Stimulated activated naive CD4-positive, alpha-beta T cell treated with Interleukin-2 at 50 U/mL for 16 hours (primary cell): ENCODE results near the gene POU3F1.
A peak's percentile ranks its signal among the peaks of the same experiment; 100 is the strongest.

ENCODE experiments used
- DNase-seq: peaks from one replicate; lab custom pipeline; 2025; lab: John Stamatoyannopoulos, UW

The POU3F1 gene

GRCh38 chr1:38028105-38028591 lies 18.4 kb downstream of the POU3F1 start:
- peak; percentile 80 for DNase-seq

GRCh38 chr1:38027201-38028104 lies 19.1 kb downstream of the POU3F1 start:
- no peak for DNase-seq

DNA sequence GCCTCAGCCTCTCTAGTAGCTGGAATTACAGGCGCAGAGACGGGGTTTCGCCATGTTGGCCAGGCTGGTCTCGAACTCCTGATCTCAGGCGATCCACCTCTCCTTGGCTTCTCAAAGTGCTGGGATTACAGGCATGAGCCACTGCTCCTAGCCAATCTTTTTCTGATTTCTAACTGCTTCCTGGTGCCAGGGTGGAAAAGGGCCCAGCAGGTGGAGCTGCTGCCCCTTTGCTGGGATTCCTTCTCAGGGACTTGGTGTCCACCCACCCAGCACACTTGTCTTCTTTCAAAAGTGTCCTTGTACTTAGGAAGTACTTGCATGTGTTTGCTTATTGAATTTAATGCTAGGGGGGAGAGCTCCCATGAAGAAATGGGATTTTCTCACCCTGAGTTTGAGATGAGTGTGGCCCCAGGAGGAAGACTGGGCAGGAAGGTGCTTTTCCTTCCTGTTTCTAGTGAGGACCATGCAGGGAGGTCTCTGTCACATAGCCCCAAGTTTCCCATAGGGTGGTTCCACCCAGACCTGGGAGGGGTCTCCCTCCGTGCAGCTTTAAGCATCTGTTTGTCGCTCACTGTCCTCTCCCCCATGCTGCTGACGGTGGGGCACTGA lies 19.9 kb downstream of the POU3F1 start:
- peak; percentile 50 for DNase-seq

GRCh38 chr1:38025664-38026063 lies 20.9 kb downstream of the POU3F1 start:
- no peak for DNase-seq

GRCh38 chr1:38025233-38025632 lies 21.4 kb downstream of the POU3F1 start:
- no peak for DNase-seq

DNA sequence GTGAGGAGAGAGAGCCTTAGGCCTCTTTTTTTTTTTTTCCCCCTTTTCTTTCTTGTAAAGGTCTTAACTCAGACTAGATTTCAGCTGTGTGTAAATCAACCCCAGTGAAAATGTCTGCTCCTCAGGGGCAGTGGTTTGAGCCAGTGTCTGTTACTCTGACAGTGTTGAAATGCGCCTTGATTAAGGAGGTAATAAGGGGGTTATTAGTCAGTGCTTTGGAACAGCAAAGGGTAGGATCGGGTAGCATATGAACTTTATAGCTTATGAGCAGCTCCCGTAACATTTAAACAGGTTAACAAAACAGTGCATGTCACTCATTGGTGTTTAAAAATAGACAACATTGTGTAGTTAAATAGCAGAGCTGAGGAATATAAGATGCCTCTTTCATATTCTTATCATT lies 23.8 kb downstream of the POU3F1 start:
- no peak for DNase-seq

DNA sequence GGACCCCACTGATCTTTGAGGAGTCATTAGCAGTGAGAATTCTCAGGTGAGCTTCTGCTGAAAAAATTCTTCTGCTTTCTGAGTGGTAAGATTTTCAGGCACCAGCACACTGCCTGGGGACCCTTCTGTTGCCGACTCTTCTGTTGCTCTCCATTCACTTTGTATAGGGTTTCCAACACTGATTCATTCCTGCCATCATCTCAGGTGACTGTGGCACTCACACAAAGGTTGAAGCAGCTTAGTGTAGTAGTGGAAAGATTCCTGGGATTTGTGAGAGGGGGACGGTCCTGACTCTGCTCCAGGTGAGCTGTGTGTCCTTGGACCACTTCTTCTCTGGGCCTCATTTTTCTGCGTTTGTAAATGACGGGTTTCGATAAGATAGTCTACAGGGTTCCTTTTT lies 24.6 kb downstream of the POU3F1 start:
- no peak for DNase-seq

GRCh38 chr1:38020396-38020795 lies 26.2 kb downstream of the POU3F1 start:
- no peak for DNase-seq

- no peak for DNase-seq
These were observed 27.7 kb downstream of the POU3F1 start for GRCh38 chr1:38018864-38019343.

- DNase-seq, result no peak
These were observed 30.4 kb downstream of the POU3F1 start for GRCh38 chr1:38015978-38016725.

GRCh38 chr1:38014724-38015424 lies 31.7 kb downstream of the POU3F1 start:
- DNase-seq, result no peak

- DNase-seq, result no peak
These were observed 32.4 kb downstream of the POU3F1 start for GRCh38 chr1:38014171-38014570.

DNA sequence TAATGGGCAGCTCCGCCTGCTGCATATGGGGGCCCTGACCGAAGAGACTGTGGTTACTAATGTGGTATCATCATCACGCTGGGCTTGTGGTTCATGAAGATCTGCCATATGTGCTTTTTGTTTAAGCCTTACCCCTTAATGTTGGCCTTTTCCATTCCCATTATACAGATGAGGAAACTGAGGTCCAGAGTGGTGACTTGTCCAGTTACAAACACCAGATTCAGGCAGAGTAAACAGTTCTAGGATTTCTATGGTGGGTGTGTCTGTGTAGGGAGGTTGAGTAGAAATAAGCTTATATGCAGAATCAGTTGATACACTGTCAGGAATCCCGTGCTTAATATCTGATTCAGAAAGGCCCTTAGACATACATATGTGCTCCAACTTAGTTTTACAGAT lies 33.4 kb downstream of the POU3F1 start:
- DNase-seq, result no peak

DNA sequence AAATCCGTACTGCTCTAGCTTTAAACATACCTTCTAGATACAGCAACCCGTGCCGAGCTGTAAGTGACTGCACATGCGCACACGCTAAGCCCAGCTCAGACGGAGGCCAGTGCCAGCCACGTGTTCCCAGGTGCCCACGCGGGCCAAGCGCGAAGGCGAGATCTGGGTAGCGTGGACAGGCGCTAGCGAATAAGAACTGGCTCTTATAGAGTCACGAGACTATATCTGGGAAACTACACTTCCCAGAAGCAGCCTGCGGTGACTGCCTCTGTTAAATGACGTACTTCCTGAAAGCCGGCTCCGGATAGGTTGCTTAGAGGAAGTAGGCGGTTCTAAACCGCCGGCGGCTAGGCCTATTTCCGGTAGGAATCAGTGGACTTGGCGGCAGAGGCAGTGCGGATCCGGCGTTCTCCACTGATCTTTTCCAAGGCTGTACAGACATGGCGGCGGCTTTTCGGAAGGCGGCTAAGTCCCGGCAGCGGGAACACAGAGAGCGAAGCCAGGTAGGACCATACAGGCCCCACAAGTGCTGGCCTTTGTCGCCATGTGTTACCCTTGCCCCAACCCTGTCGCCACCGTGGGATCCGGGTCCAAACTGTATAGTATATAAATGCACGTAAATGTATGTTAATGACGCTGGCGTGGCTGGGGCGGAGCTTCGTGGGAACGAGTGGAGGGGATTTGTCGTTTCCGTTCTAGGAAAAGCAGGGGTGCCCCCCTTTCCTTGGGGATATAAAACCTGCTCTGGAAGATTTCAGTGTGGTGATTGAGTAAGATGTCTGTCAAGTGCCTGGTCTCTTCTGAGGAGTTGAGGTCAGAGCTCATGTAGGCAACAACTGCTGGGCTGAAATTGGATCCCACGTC lies 34.0 kb downstream of the POU3F1 start, which contains the start of gene UTP11:
TSS of gene UTP11 (plus strand) at position 372 of the 864 bp plus-strand sequence. CDS start at position 441, 69 bp downstream.
- DNase-seq, result peak; percentile 92

DNA sequence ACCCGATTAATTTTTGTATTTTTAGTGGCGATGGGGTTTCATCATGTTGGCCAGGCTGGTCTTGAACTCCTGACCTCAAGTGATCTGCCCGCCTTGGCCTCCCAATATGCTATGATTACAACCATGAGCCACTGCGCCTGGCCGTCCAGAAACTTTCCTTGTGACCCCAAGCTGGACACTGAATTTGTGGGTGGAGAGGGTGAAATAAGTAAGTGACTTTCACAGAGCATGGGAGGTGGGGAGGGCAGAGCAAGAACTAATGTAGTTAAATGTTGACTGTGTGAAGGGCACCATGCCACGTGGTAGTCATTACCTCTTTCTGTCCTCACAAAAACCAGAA lies 36.8 kb downstream of the POU3F1 start:
- no peak for DNase-seq

GRCh38 chr1:38009088-38009840 lies 37.3 kb downstream of the POU3F1 start:
- DNase-seq, result peak; percentile 47

GRCh38 chr1:38006008-38006828 lies 40.4 kb downstream of the POU3F1 start:
- no peak for DNase-seq

DNA sequence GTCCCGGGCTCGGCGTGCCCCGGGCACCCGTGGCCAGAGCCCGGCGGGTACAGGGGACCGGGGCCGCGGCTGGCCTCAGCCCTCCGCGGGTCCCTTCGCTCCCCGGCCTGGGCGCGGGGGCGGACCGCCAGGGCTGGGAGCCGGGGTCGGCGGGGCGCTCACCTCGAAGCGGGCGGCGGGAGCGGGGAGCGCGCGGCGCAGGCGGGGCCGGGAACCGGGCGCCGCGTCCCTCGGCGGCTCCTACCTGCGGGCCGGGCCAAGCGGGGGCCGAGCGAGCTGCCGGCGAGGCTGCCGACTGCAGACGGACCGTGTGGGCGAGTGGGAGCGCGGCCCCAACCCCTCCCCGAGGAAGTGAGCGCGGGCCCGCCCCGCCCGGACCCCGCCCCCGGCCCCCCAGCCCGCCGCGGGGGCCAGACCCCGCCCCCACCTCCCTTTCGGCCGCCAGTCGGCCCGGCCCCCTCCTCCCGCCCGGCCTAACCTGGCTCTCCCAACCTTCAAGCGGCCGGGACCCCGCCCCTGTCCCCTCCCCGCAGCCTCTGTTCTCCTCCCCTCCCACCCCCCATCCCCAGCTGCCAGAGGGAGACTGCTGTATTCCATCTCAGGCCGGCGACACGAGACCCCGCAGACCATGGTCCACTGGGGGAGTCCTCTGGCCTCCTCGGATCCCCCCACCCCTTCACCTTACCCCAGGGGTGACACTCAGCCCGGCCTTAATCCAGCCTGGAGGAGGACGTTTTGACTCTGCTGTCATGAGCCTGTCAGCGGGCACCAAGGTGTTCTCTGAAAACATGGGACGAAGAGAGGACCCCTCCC lies 41.2 kb downstream of the POU3F1 start, which contains the start of gene FHL3:
TSS of gene FHL3 (minus strand) at position 320 of the 813 bp plus-strand sequence. CDS start 6,102 bp downstream, outside the sequence.
- DNase-seq, result peak; percentile 54
